ENCODE results near the gene CLRN2.

CLRN2 gene, protein sequence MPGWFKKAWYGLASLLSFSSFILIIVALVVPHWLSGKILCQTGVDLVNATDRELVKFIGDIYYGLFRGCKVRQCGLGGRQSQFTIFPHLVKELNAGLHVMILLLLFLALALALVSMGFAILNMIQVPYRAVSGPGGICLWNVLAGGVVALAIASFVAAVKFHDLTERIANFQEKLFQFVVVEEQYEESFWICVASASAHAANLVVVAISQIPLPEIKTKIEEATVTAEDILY

DNA sequence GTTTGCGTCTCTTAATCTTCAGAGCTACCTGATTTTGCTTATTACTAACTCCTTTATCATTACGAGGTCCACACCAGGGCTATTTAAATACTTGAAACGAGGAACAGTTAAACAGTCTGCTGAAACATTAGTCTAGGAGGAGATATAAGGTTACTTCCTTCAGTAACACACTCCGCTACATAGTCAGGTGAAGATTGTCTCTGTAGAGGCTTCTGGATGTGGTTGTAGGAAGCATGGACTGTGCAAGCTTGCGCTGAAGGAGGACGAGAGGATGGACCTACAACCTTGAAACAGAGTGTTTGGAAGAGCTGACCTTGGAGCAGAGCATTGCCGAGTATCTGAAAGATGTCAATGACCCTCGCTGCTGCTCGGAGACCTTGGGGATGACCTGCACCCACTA, at the start of gene CLRN2:
TSS of gene CLRN2 (plus strand) at position 301 of the 400 bp plus-strand sequence. CDS start 102 bp downstream, outside the sequence.
- DNase-seq: no peak

DNA sequence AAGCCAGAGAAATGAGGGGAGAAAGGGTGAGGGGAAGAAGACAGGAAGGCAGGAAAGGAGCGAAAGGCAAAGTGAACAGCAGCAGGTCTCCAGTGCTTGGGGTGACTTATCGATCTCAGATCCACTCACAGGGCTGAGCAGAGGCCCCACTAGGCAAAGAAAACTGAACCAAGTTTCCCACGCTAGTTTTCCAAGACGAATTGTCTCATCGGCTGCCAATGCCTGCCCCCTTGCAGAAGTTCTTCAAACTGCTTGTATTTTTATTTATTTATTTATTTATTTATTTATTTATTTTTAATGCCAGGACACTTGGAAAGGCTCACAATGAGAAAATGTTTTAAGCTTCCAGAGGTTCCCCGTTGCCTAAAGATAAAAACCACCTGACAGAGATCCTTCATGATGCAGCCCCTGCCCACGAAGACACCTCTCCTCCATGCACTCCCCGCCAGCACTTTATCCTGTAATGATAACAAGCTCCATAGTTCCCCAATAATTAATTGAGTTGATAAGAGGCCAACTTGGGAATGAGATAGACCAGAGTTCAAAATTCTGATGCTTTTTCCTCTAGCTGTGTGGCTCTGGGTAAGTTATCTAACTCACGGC, 46.2 kb upstream of the CLRN2 start:
- DNase-seq: peak; percentile 48

DNA sequence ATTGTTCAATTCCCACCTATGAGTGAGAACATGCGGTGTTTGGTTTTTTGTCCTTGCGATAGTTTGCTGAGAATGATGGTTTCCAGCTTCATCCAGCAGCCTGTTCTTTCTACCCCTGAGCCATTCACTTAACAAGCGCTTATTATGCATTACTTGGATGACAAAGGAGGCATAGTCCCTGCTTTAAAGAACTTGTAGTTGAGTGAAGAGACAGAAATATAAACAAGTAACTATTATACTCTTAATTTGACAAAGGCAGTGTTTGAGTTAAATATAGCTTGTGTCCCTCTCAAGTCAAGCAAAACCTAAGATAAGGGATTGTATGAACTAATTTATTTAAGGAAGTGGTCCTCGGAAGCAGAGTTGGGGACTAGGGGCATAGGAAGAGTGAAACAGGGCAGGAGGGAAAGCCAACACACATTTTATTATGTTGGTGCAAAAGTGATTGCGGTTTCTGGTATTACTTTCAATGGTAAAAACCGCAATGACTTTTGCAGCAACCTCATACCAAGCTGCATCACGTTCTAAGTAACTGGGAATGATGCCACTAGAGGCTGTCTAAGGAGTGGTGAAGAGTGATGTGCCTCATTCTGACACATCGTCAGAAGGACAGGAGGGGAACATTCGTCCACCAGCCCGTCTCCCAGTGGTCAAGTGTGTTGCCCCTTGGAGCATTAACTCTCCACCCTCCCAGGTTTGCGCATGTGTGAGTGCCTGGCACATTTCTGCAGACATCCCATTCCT, 44.9 kb upstream of the CLRN2 start:
- no peak for DNase-seq

DNA sequence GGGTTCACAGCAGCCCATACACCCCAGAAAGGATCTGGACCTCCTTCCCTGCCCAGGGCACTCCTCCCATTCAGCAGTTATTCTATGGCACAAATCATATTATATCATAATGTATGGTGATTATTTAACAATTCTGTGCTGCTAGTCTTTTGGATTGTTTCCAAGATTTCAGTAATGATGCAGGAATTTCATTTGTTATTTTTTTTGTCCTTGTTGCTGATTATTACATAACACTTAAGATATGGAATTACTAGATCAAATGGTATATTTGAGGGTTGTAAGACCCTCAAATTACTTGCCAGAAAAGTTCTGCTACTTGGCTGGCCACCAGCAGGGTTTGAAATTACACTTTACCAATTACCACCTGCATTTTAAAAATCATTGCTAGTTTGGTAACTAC, 39.5 kb upstream of the CLRN2 start:
- no peak for DNase-seq

DNA sequence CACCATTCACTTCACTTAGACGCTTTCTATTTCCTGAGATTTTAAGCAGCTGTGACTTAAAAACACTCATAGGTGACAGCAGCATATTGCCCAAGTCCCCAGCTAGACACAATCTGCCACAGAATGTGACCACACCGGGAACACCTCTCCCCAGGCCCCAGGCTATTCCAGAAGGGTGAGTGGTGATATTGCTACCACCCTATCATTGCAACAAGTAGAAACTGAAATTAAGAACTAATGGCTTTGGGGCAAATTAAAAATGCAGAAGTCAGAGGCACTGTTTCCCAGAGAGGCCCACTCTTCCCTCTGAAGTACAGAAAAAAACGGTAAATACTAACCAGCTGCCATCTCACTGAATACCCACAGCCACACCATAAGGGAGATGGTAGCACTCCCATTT, 38.1 kb upstream of the CLRN2 start:
- DNase-seq: no peak

DNA sequence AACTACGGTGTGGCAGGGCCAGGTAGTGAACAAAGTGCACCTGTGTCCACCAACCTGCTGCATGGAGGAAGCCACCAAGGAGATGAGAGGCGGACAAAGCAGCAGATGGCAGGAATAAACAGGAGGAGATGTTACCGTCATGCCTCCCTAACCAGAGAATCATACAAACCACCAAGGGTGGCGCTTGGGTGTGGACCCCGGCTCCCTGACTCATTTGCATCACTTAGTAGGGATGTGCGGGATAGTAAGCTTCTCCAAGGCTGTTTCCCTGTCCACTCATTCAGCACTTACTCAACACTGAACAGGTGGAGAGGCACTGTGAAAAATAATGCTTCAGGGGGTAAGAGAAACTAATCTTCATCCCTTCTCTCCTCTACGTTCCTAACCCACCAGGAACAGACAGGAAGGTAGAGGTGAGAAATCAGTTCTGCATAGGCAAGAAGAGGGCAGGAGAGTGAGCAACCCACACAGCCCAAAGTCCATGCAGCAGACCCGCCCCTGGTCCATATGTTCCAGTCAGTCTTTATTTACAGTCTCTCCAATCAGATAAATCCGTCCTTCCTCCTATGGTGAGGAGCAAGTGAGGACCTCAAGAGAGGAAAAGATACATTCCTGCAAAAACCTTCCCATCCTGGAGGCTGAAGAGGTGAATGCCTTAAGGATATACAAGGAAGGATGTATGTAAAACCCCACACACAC, 37.0 kb upstream of the CLRN2 start:
- DNase-seq: no peak

DNA sequence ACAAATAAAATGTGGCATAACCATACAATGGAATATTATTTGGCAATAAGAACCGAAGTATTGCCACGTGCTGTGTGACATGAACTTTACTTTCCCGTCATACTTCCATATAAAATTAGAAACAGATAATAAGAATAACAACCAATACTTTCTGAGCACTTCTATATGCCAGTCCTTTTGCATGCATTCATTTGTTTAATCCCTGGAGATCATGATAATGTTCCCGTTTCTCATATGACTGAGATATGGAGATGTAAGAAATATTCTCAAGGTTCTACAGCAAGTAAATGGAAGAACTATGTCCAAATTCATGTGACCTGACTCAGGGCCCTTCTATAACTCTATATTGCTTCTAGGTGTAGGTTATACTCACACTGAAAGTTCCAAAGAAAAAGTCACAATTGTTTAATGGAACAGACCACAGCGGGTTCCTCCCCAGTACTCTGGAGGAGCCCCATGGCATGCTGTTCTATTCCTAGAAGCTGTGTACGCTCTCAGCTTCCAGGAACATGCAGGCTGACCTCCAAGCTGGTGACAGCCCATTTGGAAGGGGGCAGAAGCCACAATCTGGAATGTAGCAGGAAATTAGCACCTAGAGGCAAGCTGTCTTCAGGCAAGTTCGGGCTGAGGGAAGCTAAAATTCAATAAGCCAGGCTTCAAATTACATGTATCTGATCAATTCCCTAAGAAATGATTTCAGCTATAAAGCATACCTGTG, 34.6 kb upstream of the CLRN2 start:
- no peak for DNase-seq

DNA sequence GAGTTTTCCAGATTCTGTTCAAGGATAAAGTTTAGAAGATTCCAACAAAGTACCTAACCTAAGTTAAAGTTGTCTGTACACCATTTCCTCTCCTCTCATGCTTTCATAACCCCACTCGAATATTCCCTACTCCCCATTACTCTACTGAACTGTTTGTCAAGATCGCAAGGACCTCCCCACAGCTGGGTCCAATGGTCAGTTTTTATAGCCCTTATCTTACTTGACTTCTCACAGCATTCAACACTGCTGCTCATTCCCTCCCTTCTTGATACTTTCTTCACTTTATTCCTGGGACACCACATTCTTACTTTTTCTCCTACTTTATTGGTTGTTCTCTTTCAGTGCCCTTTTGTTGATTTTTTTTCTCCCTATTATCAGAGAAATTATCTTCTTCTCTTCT, 34.0 kb upstream of the CLRN2 start:
- DNase-seq: no peak

DNA sequence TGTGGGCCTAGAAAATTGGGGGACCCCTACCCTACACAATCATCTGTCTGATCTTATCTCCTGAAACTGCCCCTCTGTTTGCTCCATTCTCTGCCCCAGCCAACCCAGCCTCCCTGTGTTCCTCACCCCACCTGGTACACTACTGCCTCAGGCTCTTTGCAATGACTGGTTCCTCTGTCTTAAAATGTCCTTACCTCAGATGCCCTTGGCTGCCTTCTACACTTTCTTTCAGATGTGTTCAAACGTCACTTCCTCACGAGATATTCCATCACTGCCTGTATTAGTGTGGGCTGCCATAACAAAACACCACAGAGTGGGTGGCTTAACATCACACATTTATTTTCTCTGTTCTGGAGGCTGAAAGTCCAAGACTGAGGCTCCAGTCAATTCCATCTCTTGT, 32.2 kb upstream of the CLRN2 start:
- no peak for DNase-seq

DNA sequence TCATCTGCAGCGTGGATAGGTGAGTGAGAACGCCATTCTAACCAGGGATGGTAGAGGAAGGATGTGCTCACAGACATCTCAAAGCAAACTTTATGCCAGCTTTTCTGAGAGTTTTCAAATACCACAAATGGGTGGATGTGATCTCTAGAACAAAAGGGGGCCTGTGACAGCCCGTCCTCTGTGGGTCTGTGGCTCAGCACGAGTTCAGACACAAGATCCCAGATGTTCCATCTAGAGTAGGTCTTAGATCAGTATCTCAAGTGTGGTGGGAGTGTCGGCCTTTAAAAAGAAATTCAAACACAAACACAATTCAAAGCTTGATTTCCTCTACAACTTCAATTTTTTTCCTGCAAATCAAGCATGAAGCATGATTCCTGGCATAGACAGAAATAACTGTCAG, 25.8 kb upstream of the CLRN2 start:
- DNase-seq: no peak

DNA sequence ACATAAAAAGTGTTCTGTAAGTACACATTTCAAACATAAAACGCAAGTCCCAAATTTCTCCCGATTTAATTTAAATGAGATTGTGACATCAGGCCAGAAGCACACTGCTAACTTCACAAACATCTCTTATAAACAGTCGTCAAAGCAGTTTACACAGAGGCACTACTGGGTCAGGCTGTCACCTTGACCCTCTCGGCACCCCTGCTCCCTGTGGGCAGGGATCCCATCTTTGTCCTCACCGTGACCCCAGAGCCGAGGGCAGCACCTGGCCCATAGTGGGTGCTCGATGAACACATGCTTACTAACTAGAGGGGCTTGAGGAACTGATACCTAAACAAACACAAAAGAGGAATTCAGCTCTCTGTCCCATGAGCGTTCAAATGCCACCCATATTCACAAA, 25.2 kb upstream of the CLRN2 start:
- DNase-seq: no peak

DNA sequence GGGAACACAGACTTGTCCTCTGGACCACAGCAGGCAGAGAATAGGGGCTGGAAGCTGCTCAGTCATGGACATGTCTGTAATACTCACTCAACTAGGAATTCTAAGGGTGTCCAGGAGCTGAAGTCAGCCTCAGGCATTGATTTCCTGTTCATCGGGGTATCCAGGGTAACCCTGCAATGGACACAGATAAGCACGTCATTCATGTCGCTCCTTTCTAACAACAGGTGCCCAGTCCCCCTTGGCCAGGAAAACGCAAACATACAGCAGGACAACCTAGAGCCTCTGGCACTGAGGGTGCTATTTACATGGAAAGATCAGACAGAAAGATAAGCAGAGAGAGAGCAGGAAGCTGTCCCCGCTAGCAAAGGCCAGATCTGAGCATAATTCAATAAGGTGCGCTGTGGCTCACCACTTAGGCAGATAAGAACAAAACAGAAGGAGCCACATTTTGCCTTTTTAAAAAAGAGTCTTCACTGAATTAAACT, 24.3 kb upstream of the CLRN2 start:
- no peak for DNase-seq

DNA sequence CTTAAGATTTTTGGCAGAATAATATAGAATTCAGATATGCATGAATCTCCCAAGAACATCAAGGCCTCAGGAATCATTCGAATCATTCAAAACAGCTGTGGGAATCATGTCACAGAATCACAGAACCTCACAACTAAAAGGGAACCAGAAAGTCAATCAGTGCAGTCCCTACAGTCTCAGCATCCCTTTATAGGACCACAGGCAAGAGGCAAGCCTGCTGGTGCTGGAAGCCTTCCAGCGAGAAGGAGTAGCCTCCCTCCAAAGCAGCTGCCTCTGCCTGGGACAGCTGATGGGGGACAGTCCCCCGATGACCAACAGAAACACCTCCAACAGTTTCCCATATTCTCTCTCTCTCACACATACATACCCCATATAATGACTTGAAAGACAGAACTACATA, 23.8 kb upstream of the CLRN2 start:
- DNase-seq: no peak

DNA sequence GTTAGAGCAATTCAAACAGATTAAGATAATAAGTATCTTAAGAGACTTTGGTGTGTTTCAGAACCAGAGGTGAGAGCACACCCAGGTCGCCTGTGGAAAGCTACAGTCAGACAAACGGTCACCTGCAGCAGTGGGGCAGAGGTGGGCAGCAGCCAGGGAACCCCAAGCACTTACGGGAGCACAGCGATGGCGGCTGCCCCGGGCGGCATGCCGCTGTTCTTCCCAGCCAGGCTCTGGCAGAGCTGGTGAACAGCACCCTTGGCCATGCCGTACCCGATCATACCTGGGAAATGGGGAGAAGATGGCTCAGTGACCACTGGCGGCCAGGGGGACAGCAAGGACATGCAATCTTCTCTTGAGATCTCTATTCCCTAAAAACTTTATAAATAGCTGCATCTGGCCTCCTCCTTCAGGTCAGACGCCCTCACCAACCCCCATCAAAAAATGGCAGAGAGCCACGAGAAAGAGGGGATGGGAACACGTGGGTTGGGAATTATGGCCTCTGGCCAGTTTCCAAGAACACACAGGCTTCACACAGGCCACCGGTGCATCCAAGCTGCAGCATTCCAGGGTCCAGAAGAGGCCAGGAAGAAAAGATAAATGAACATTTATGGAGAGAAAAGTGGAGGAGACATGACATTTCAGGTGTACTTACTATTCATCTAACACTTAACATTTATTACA, 22.8 kb upstream of the CLRN2 start:
- DNase-seq: peak; percentile 41

DNA sequence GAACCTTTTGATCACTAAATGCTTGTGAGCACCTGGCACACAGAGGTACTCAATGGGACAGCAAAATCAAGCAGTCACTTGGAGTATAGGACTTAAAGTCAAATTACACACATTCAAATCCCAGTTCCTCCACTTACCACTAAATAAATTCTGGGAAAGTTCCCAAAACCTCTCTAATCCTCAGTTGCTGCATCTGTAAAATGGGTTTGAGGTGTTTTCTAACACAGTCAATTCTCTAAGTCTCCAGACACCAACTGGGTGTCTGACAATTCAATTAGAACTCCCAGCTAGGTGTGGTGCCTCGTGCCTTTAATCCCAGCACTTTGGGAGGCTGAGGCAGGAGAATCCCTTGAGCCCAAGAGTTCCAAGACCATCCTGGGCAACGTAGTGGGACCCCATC, 22.1 kb upstream of the CLRN2 start:
- no peak for DNase-seq

DNA sequence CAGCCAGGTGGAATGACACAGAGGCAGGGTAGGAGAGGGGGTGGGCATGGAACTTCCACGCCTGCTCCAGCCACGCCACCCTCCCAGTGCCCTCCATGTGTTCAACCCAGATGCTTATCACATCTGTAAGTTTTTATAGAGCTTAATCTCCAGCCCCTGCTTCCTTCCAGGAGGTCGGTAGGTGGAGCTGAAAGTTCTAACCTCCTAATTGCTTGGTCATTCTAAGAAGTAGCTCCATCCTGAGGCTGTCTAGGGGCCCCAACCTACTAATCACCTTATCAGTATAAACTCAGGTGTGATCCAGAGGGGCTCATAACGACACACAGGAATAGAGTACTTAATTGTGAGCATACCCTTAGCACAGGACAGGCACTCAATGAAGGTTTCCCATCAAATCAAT, 21.3 kb upstream of the CLRN2 start:
- DNase-seq: no peak

DNA sequence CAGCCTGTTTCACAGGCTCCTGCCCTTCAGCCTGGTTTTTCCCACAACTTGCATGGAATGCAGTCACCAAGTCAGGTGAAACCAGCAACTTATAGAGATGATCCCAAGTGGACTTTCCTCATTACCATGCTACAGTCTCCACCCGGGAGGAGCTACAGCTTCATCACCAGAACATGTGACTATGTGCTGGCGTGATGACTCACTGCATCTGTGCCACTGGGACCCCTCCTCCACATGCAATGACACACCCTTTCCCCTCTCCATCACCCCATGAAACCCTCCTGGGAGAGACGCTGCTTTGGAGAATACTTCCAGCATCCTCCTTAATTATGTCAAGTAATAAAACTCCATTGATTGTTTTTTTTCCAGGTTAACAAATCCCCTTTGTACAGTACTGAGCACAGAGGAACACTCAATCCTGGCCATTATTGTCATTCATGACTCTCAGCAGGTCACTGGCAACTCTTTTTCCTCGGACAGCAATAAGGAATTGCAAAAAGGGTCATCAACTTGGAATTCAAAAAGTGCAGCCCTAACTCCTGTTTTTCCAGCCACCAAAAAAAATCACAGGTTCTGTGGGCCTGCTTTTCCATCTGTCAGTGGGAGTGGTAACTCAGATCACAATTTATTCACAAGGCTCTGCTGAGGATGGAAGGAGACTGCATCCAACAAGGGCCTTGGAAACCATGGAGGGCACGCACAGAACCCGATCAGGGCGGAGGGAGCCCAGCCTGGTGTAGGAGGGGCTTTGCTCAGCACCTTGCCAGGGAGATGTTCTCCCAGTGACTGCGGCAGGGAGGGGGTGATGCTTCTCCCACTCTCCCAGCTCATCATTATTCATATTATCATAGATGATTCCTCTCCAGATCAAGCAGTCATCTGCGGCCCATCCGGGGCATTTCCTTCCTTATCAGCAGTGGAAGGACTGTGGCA, 20.4 kb upstream of the CLRN2 start:
- no peak for DNase-seq

DNA sequence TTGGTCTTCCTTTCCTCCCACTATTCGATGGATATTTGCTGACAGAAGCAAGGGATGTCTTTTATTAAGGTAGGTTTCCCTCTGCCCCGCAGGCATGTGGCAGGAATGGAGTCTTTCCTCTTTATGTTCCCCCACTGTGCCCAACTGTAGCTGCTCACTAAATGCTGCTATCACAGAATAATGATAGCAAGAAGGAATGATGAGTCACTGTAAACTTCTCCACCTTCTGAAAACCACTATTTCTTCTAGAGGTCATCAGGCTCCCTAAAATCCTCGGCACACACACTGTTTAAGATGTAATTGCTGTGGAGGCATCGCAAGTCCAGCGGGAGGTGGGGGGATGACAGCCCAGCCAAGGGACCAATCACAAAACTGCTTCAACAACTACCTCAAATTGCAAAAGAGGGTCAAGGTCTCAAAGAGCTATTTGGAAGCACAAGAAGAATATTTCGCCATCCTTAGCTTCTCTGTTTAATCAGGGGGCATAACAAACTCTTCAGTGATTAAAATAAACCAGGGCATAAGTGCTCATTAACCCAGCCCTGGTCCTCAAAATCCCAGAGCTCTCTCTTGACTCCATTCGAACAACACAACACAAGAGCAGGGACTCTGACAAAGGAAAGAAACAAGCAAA, 17.0 kb upstream of the CLRN2 start:
- no peak for DNase-seq

DNA sequence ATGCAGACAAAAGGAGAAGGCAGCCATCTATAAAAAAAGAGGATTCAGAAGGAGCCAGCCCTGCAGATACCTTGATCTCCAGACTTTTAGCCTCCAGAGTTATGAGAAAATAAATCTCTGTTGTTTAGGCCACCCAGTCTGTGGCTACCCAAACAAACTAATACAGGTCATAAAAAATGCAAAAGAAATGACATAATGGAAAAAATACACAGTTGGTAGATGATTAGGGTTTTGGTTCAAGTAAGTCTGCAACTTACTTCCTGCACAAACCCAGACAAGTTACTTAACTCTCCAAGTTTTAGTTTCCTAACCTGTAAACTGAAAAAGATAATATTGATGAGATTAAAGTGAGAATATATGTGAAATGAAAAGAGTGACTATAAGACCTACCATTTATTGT, 14.4 kb upstream of the CLRN2 start:
- DNase-seq: no peak

DNA sequence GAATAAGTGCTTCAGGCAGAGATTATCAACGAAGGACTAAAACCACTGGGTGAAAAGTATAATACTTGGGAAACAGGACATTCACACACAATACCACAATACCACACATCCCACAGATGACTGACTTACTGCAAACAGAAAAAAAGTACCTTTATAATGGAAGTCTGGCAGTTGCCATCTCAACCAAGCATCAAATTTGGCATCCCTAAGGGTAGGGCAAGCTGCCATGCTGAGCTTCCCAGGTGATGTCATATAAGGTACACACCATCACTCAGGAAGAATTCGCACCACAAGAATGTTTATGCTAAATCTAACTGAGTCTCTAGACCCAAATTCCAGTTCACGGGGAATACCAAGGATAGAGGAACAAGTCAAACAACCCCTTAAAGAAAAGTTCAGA, 12.2 kb upstream of the CLRN2 start:
- DNase-seq: no peak

DNA sequence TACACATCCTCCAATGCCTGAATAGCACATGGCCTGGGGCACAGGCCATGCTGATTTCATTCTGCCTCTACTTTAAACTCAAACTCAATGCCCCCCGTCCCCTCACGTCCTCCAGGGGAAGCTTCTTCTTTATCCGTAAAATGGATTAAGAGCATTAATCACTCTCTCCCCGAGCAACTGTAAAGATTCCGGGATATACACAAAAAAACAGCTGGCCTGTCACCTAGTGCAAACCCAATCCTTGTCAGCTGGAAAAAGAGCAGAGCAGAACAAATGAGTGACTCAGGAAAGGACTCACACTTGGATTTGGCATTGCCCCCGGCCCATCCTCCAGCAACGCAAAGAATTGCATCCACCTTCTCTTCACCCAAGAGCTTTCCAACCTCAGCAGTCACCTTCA, 10.9 kb upstream of the CLRN2 start:
- no peak for DNase-seq

All from right hindlimb (tissue), 1 donor.